HG03060 (cell line): Measurements from ENCODE around the gene ADAMTS2.

Experiments used
- ATAC-seq: cut with Tn5 transposase; IDR thresholded peaks from one replicate; pipeline ENCODE4 v1.9.1; 2021; ENCODE audit warnings: low read depth, moderate number of reproducible peaks; ENCODE audit not compliant: unreplicated experiment

Gene ADAMTS2

GRCh38 chr5:179239256-179240135 is 105.8 kb downstream of the ADAMTS2 start:
- ATAC-seq: no peak

- ATAC-seq: no peak
Observed at GRCh38 chr5:179238628-179238970, 106.7 kb downstream of the ADAMTS2 start.

- ATAC-seq: no peak
Observed at GRCh38 chr5:179237770-179238627, 107.3 kb downstream of the ADAMTS2 start.

GRCh38 chr5:179235416-179236400 is 109.6 kb downstream of the ADAMTS2 start:
- no peak for ATAC-seq

GRCh38 chr5:179234563-179235135 is 110.6 kb downstream of the ADAMTS2 start:
- no peak for ATAC-seq

GRCh38 chr5:179233909-179234562 is 111.2 kb downstream of the ADAMTS2 start:
- no peak for ATAC-seq

- no peak for ATAC-seq
Observed at GRCh38 chr5:179232091-179232735, 113.0 kb downstream of the ADAMTS2 start.

- ATAC-seq: no peak
Observed at GRCh38 chr5:179231309-179231708, 114.0 kb downstream of the ADAMTS2 start.

- no peak for ATAC-seq
Observed at GRCh38 chr5:179230061-179230461, 115.2 kb downstream of the ADAMTS2 start.

GRCh38 chr5:179229331-179229831 is 115.9 kb downstream of the ADAMTS2 start:
- no peak for ATAC-seq

- no peak for ATAC-seq
Observed at GRCh38 chr5:179228341-179229121, 116.7 kb downstream of the ADAMTS2 start.

- ATAC-seq: no peak
Observed at GRCh38 chr5:179227580-179228311, 117.5 kb downstream of the ADAMTS2 start.

GRCh38 chr5:179227229-179227579 is 118.1 kb downstream of the ADAMTS2 start:
- ATAC-seq: no peak

- no peak for ATAC-seq
Observed at GRCh38 chr5:179226696-179227095, 118.6 kb downstream of the ADAMTS2 start.

- ATAC-seq: no peak
Observed at GRCh38 chr5:179225387-179225786, 119.9 kb downstream of the ADAMTS2 start.

GRCh38 chr5:179224741-179225140 is 120.5 kb downstream of the ADAMTS2 start:
- no peak for ATAC-seq

GRCh38 chr5:179223961-179224360 is 121.3 kb downstream of the ADAMTS2 start:
- no peak for ATAC-seq
